Measurements from ENCODE around the gene MPV17L2.

The MPV17L2 gene

GRCh38 chr19:18183529-18183928 lies 9.5 kb upstream of the MPV17L2 start:
- no peak for TF ChIP-seq POLR2AphosphoS5 (IDR thresholded peaks at IDR 0.05; ENCODE audit: low read depth, low read length)
- TF ChIP-seq REST (IDR thresholded peaks at IDR 0.05; ENCODE audit: insufficient read depth in 1 of 2, low read depth in 2 of 2, low read length in 2 of 2) = no peak
- no peak for TF ChIP-seq SIN3A (IDR thresholded peaks at IDR 0.05; ENCODE audit: borderline replicate concordance, insufficient read depth, low read length)
- TF ChIP-seq FOXP2 (optimal IDR thresholded peaks at IDR 0.05; ENCODE audit: borderline replicate concordance, extremely low read depth, extremely low read length, insufficient read depth) = no peak
- no peak for TF ChIP-seq TAF1 (IDR thresholded peaks at IDR 0.05; ENCODE audit: borderline replicate concordance, insufficient read depth, low read length)

- TF ChIP-seq SIN3A (IDR thresholded peaks at IDR 0.05; ENCODE audit: borderline replicate concordance, insufficient read depth, low read length) (no peak), REST (IDR thresholded peaks at IDR 0.05; ENCODE audit: insufficient read depth in 1 of 2, low read depth in 2 of 2, low read length in 2 of 2) (no peak), TAF1 (IDR thresholded peaks at IDR 0.05; ENCODE audit: borderline replicate concordance, insufficient read depth, low read length) (no peak), POLR2AphosphoS5 (IDR thresholded peaks at IDR 0.05; ENCODE audit: low read depth, low read length) (no peak), FOXP2 (optimal IDR thresholded peaks at IDR 0.05; ENCODE audit: borderline replicate concordance, extremely low read depth, extremely low read length, insufficient read depth) (no peak)
Observed at GRCh38 chr19:18185538-18185937, 7.5 kb upstream of the MPV17L2 start.

- TF ChIP-seq FOXP2 (optimal IDR thresholded peaks at IDR 0.05; ENCODE audit: borderline replicate concordance, extremely low read depth, extremely low read length, insufficient read depth) (no peak), REST (IDR thresholded peaks at IDR 0.05; ENCODE audit: insufficient read depth in 1 of 2, low read depth in 2 of 2, low read length in 2 of 2) (no peak)
Observed at GRCh38 chr19:18190278-18190677, 2.7 kb upstream of the MPV17L2 start.

- TF ChIP-seq REST (IDR thresholded peaks at IDR 0.05; ENCODE audit: insufficient read depth in 1 of 2, low read depth in 2 of 2, low read length in 2 of 2) = no peak
- no peak for TF ChIP-seq FOXP2 (optimal IDR thresholded peaks at IDR 0.05; ENCODE audit: borderline replicate concordance, extremely low read depth, extremely low read length, insufficient read depth)
- TF ChIP-seq TAF1 (IDR thresholded peaks at IDR 0.05; ENCODE audit: borderline replicate concordance, insufficient read depth, low read length) = no peak
- TF ChIP-seq POLR2AphosphoS5 (IDR thresholded peaks at IDR 0.05; ENCODE audit: low read depth, low read length) = no peak
- no peak for TF ChIP-seq SIN3A (IDR thresholded peaks at IDR 0.05; ENCODE audit: borderline replicate concordance, insufficient read depth, low read length)
Observed at GRCh38 chr19:18191640-18192062, 1.4 kb upstream of the MPV17L2 start.

All from PFSK-1 (cell line).